ENCODE results near the gene HSPG2. TPM values are rescaled to one million over a fixed set of nuclear protein-coding genes. Genes with fewer than 3 reads are reported as not detected.

HSPG2 gene
- total RNA-seq, 2 experiments from 2014 or later = 3.2 to 3.8 TPM

DNA sequence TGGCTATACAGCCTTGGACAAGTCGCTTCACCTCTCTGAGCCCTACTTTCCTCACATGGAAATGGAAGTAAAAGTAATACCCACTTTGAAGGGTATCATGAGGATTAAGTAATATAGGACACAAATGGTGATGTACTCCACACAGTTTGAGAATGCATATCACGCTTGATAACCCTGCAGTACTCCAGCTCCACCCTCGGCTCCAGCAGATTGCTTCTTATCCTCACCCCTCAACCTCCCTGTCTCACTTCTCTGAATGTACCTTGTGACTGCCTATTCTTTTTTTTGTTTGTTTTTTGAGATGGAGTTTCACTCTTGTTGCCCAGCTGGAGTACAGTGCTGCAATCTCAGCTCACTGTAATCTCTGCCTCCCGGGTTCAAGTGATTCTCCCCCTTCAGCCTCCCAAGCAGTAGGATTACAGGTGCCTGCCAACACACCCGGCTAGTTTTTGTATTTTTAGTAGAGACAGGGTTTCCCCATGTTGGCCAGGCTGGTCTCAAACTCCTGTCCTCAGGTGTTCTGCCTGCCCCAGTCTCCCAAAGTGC is 69.6 kb downstream of the HSPG2 start:
- CTCF ChIA-PET = no interaction called here
- no peak for DNase-seq
- Mint-ChIP-seq H3K9me3 (ENCODE audit: insufficient read depth) (no peaks in the 10 kb centered on the region), H3K27ac (no peak overlapping the region), H3K4me1 (ENCODE audit: low read depth) (peaks cover 5% of the 10 kb centered on the region), H3K36me3 (ENCODE audit: low read depth) (no peaks in the 10 kb centered on the region), H3K4me3 (no peak overlapping the region), H3K27me3 (ENCODE audit: low read depth) (no peaks in the 10 kb centered on the region)
- POLR2A ChIA-PET = no interaction called here
- ATAC-seq = no peak

DNA sequence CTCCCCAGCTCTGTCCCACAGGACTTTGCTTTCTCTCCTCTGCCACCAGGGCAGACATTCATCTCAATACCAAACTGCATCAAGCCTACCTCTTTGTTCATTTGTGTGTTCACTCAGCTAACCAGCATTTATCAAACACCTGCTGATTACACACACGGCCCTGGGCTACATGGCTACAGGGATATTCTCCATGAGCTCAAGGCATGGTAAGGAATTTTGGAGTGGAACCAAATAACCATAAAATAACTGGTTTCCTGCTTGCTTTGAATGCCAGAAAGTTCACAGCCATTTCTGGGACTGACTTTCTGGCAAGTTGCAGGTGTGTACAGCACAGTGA is 70.4 kb downstream of the HSPG2 start:
- Mint-ChIP-seq H3K9me3 (ENCODE audit: insufficient read depth) (no peaks in the 10 kb centered on the region), H3K4me1 (ENCODE audit: low read depth) (peaks cover 5% of the 10 kb centered on the region), H3K27ac (no peak overlapping the region), H3K4me3 (no peak overlapping the region), H3K36me3 (ENCODE audit: low read depth) (no peaks in the 10 kb centered on the region), H3K27me3 (ENCODE audit: low read depth) (no peaks in the 10 kb centered on the region)
- no peak for DNase-seq
- ChIA-PET POLR2A (no interaction called here), CTCF (no interaction called here)
- no peak for ATAC-seq

DNA sequence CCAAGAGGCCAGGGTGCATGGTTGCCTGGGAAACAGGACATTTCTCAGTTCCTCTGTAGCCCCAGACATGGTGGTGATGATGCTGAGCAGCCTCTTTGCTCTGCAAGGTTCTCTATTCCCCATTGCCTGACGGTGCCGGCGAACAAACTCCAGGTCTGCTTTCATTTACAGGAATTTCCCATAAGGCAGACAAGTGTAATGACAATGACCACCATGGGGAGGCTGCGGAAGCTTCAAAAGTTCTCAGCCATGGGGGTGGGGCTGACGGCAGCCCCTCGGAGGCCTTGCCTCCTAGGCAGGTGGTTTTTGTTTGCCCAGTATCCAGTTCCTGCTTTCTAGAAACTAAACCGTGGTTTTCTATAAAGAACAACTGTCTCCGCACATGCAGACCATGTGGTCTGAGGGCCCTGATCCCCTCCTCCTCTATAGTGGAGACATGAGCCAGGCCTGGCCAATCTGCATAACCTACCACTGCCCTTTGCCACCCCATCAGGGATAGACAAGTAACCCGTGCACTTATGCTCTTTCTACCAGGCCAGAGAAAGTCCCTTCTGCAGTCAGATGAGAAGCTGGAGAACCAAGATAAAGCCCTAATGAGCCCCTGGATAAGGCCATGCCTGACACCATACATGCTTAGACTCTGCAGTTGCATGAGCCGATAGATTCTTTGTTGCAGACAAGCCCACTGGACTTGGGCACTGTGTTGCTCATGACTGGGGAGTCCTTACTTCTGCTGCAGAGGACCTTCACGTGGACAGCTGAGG is 71.0 kb downstream of the HSPG2 start:
- DNase-seq = no peak
- Mint-ChIP-seq H3K4me3 (no peak overlapping the region), H3K9me3 (ENCODE audit: insufficient read depth) (no peaks in the 10 kb centered on the region), H3K4me1 (ENCODE audit: low read depth) (peaks cover 5% of the 10 kb centered on the region), H3K27me3 (ENCODE audit: low read depth) (no peaks in the 10 kb centered on the region), H3K36me3 (ENCODE audit: low read depth) (no peaks in the 10 kb centered on the region), H3K27ac (no peak overlapping the region)
- POLR2A ChIA-PET = no interaction called here
- CTCF ChIA-PET = no interaction called here
- no peak for ATAC-seq

DNA sequence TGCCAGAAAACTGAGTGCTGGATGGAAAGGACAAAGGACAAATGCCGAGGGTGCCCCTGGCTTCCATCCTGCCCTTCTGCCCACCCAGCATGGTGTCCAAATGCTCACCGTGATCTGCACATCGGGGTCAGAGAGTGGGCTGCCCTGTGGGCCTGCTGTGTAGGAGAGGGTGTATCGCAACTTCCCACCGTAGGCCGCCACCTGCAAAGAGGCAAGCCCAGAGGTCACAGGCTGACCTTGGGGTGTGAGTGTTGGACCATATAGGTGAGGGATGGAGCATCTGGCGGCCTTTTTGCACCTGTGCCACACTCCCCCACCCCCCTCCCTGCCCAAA is 71.5 kb downstream of the HSPG2 start:
- peaks cover 5% of the 10 kb centered on the region for H3K4me1 Mint-ChIP-seq (ENCODE audit: low read depth)
- no peak for DNase-seq
- H3K36me3 Mint-ChIP-seq (ENCODE audit: low read depth) = no peaks in the 10 kb centered on the region
- H3K4me3 Mint-ChIP-seq = no peak overlapping the region
- H3K27ac Mint-ChIP-seq = no peak overlapping the region
- no peaks in the 10 kb centered on the region for H3K27me3 Mint-ChIP-seq (ENCODE audit: low read depth)
- POLR2A ChIA-PET = no interaction called here
- CTCF ChIA-PET = no interaction called here
- ATAC-seq = no peak
- no peaks in the 10 kb centered on the region for H3K9me3 Mint-ChIP-seq (ENCODE audit: insufficient read depth)

DNA sequence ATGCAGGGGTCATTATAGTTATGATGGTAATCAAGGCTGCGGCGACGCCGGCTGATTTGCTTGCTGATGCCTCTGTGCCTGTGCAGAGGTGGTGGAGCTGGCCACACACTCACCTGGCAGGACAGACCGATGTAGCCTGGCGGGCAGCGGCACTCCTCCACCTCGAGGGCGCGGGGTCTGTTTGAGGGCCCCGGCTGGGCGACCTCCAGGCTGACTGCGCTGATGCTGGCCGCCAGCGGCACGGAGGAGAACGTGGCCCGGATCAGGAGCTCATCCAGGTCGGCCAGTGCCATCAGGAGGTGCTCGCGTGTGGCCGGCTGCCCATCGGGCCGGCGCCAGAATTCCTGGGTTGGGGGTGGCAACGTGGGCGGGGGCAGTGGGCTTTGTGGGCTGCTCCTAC is 72.4 kb downstream of the HSPG2 start:
- ATAC-seq = no peak
- Mint-ChIP-seq H3K27me3 (ENCODE audit: low read depth) (no peaks in the 10 kb centered on the region), H3K4me1 (ENCODE audit: low read depth) (peaks cover 5% of the 10 kb centered on the region), H3K4me3 (no peak overlapping the region), H3K36me3 (ENCODE audit: low read depth) (no peaks in the 10 kb centered on the region), H3K27ac (no peak overlapping the region), H3K9me3 (ENCODE audit: insufficient read depth) (no peaks in the 10 kb centered on the region)
- POLR2A ChIA-PET = no interaction called here
- CTCF ChIA-PET = no interaction called here
- no peak for DNase-seq

DNA sequence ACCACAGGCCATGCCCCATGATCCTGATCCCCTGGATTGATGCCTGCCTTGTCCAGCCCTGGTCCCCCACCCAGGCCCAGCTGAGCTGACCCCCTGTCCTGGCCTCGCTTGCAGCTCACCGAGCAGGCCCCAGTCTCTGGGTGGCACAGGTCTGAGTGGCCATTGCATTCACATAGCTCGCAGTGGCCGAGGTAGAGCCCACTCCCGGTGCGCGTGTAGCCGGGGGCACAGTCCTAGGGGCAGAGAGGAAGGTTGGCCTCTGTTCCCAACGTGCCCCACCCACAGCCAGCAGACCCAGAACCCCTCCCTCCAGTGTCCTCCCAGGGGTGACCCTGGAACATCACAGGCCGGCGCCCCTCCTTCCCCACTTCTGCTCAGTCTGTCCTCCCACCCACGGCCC is 73.1 kb downstream of the HSPG2 start:
- H3K4me1 Mint-ChIP-seq (ENCODE audit: low read depth) = peaks cover 5% of the 10 kb centered on the region
- ATAC-seq (no peak), DNase-seq (no peak)
- H3K36me3 Mint-ChIP-seq (ENCODE audit: low read depth) = no peaks in the 10 kb centered on the region
- no peaks in the 10 kb centered on the region for H3K27me3 Mint-ChIP-seq (ENCODE audit: low read depth)
- no peaks in the 10 kb centered on the region for H3K9me3 Mint-ChIP-seq (ENCODE audit: insufficient read depth)
- POLR2A ChIA-PET = no interaction called here
- H3K27ac Mint-ChIP-seq = no peak overlapping the region
- H3K4me3 Mint-ChIP-seq = no peak overlapping the region
- CTCF ChIA-PET = no interaction called here

DNA sequence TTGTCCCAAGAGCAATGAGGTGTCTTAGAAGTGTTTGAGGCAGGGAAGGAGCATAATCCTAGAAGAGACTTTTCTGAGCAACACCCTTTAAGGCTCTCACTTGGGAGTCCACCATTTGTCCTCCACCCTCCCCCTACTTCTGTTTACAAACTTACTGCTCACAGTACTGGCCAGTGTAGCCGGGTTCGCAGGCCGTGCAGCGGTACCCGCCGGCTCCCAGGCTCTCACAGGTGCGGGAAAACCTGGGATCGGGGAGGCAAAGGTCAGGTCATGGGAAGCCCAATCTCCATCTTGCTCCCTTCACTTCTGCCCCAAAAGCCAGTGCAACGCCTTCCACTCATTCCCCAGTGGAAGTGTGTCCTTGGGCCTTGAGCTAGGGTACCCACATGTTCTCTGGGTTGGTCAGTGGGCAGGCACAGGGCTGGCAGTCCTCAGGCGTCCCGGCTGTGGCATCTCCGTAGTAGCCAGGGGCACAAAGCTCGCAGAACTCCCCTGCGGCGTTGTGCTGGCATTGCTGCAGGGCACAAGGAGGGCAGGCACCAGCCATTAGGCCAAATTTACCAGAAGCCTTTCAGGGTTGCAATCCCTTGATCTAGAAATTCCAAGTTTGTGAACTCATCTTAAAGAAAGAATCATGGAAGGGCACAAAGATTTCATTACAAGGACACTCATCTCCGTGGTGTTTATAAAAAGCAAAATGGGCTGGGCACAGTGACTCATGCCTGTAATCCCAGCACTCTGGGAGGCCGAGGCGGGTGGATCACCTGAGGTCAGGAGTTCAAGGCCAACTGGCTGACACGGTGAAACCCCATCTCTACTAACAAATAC is 75.3 kb downstream of the HSPG2 start:
- H3K27me3 Mint-ChIP-seq (ENCODE audit: low read depth) = no peaks in the 10 kb centered on the region
- peaks cover 20% of the 10 kb centered on the region for H3K4me1 Mint-ChIP-seq (ENCODE audit: low read depth)
- no peak overlapping the region for H3K27ac Mint-ChIP-seq
- DNase-seq (no peak), ATAC-seq (no peak)
- ChIA-PET POLR2A (no interaction called here), CTCF (no interaction called here)
- H3K9me3 Mint-ChIP-seq (ENCODE audit: insufficient read depth) = no peaks in the 10 kb centered on the region
- no peaks in the 10 kb centered on the region for H3K36me3 Mint-ChIP-seq (ENCODE audit: low read depth)
- no peak overlapping the region for H3K4me3 Mint-ChIP-seq

DNA sequence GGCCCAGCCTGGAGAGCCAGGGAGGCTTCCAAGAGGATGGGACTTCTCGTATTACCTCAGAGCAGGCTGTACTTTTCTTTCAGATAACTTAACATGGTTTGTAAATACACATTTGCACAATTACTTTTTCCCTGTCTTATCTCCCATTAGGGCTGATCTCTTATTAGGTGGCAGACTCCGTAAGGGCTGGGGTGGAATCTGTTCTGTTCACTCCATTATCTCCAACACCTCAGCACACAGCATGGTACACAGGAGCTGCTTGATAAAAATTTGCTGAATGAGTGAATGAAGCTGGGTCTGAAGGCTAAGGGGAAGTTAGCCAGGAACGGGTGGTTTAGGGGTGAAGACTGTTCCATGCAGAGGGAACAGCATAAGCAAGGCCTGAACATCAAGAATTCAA is 76.1 kb downstream of the HSPG2 start:
- H3K36me3 Mint-ChIP-seq (ENCODE audit: low read depth) = no peaks in the 10 kb centered on the region
- ChIA-PET POLR2A (no interaction called here), CTCF (no interaction called here)
- no peaks in the 10 kb centered on the region for H3K9me3 Mint-ChIP-seq (ENCODE audit: insufficient read depth)
- H3K4me3 Mint-ChIP-seq = no peak overlapping the region
- no peak overlapping the region for H3K27ac Mint-ChIP-seq
- H3K27me3 Mint-ChIP-seq (ENCODE audit: low read depth) = no peaks in the 10 kb centered on the region
- DNase-seq = no peak
- no peak for ATAC-seq
- peaks cover 15% of the 10 kb centered on the region for H3K4me1 Mint-ChIP-seq (ENCODE audit: low read depth)

DNA sequence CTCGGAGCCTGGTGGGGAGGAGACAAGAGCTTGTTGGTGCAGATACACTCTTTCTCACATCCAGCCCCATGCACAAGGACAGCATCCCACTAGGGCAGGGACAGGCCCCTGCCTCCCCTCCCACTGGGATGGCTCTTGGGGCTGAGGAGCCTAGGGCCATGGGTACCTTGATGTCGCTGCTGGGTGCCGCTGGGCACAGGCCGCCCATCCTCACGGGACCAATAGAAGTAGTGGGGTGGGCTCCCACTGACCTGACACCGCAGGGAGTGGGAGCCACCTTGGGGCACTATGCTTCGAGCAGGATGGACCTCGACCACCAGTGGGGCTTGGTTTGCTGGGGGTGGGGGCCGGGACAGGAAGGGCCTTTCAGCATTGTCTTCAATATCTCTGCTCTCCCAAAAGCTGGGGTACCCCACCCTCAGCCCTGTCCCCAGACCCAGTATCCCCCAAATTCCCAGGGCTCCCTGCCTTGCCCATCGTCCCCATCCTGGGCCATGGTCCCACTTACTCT is 77.4 kb downstream of the HSPG2 start:
- CTCF ChIA-PET = no interaction called here
- POLR2A ChIA-PET = no interaction called here
- H3K4me3 Mint-ChIP-seq = no peak overlapping the region
- no peak for DNase-seq
- no peaks in the 10 kb centered on the region for H3K36me3 Mint-ChIP-seq (ENCODE audit: low read depth)
- no peak overlapping the region for H3K27ac Mint-ChIP-seq
- ATAC-seq = no peak
- H3K27me3 Mint-ChIP-seq (ENCODE audit: low read depth) = no peaks in the 10 kb centered on the region
- peaks cover 15% of the 10 kb centered on the region for H3K4me1 Mint-ChIP-seq (ENCODE audit: low read depth)
- H3K9me3 Mint-ChIP-seq (ENCODE audit: insufficient read depth) = no peaks in the 10 kb centered on the region

DNA sequence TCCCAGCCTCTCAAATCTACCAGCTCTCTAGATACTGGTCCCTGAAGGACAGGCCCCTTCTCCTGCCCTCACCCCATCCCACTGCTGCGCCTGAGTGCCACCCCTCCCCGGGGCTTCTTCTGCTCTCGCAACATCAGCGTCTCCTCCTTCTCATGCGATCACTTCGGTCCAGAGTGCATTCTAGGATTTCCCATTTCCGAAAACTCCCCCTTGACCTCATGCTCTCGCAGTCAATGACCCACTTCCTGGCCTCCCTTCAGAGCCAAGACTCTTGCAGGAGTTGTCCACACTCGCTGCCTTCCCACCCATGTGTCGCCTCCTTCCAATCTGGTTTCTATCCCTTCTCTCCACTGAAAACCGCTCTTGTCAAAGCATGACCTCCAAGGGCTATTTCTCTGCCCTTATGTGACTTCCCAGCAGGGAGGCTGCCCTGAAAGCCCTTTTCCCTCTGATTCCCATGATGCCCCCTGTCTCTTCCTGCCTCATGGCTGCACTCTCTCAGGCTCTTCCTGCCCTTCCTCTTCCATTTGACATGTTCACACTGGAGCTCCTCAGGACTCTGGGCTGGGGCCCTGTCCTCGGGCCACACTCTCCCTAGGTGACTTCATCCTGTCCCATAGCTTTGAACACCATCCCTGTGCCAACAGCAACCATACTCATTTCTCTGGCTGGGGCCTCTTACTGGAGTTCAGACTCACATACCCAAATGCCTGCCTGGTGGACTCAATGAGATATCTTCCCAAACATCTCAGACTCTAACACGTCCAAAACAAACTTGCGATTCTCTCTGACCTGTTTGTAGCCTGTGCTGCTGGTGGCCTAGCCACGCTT is 79.1 kb downstream of the HSPG2 start:
- Mint-ChIP-seq H3K36me3 (ENCODE audit: low read depth) (no peaks in the 10 kb centered on the region), H3K4me1 (ENCODE audit: low read depth) (peaks cover 15% of the 10 kb centered on the region), H3K4me3 (no peak overlapping the region), H3K27me3 (ENCODE audit: low read depth) (no peaks in the 10 kb centered on the region), H3K27ac (peak overlapping the region; percentile 48), H3K9me3 (ENCODE audit: insufficient read depth) (no peaks in the 10 kb centered on the region)
- ChIA-PET CTCF (no interaction called here), POLR2A (no interaction called here)
- ATAC-seq (no peak), DNase-seq (no peak)

DNA sequence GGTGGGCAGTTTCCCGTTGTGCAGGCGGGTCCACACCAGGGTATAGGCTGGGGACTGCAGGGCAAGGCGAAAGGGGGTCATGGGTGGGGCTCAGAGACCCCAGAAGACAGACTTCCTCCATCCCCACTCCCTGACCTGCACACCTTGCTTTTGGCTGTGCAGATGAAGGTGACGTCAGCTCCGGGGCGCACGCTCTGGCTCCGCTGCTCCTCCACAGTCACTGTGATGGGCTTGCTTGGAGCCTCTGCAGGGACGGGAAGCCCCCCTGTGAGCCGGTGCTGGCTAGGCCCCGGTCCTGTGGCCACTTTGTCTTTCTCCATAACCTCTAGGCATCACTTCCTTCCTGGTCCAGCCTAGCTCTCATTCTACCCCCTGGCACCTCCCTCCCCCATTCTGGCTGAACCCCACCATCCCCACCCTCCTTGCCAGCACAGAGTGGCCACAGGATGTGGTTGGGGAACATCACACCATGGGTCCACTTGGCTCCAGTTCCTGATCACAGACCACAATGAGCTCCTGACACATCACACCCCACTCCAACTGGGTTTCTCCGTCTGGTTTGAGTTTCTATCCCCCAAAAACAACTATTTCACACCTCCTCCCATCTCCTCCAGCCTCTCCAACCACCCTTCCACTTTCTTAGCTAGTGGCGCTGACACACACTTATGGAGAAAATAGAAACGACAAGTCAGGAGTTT is 79.8 kb downstream of the HSPG2 start:
- CTCF ChIA-PET = no interaction called here
- H3K9me3 Mint-ChIP-seq (ENCODE audit: insufficient read depth) = no peaks in the 10 kb centered on the region
- no peak for DNase-seq

More for the DNA sequence above, 79.8 kb downstream of the HSPG2 start:
- Mint-ChIP-seq H3K4me1 (ENCODE audit: low read depth) (peaks cover 15% of the 10 kb centered on the region), H3K27me3 (ENCODE audit: low read depth) (no peaks in the 10 kb centered on the region), H3K27ac (peak overlapping the region; percentile 48), H3K36me3 (ENCODE audit: low read depth) (no peaks in the 10 kb centered on the region), H3K4me3 (no peak overlapping the region)
- POLR2A ChIA-PET = no interaction called here
- no peak for ATAC-seq
